ENCODE results near the gene RND1.
"Not testable (repeated sequence)": the region's sequence is repeated elsewhere in the genome, so short reads cannot be mapped to it uniquely, and the experiment has no call there.

RND1 gene

GRCh38 chr12:48866052-48866711 is 512 bp upstream of the RND1 start:
- no peak for DNase-seq

- DNase-seq: no peak
Observed at GRCh38 chr12:48863291-48863690, 2.4 kb downstream of the RND1 start.

- no peak for DNase-seq
Observed at GRCh38 chr12:48862760-48863159, 2.9 kb downstream of the RND1 start.

GRCh38 chr12:48861111-48861510 is 4.6 kb downstream of the RND1 start:
- DNase-seq: no peak

DNA sequence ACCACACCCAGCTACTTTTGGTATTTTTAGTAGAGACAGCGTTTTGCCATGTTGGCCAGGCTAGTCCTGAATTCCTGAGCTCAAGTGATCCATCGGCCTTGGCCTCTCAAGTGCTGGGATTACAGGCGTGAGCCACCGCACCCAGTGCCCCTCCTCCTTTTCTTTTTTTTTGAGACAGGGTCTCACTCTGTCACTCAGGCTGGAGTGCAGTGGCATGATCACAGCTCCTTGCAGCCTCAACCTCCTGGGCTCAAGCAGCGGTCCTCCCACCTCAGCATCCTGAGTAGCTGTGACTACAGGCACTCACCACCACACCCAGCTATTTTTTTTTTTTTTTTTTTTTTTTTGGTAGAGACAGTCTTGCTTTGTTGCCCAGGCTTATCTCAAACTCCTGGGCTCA is 5.4 kb downstream of the RND1 start:
- DNase-seq: not testable (repeated sequence)

GRCh38 chr12:48859607-48860006 is 6.1 kb downstream of the RND1 start:
- no peak for DNase-seq

GRCh38 chr12:48858043-48858442 is 7.6 kb downstream of the RND1 start:
- no peak for DNase-seq

GRCh38 chr12:48857278-48857994 is 8.2 kb downstream of the RND1 start:
- no peak for DNase-seq

DNA sequence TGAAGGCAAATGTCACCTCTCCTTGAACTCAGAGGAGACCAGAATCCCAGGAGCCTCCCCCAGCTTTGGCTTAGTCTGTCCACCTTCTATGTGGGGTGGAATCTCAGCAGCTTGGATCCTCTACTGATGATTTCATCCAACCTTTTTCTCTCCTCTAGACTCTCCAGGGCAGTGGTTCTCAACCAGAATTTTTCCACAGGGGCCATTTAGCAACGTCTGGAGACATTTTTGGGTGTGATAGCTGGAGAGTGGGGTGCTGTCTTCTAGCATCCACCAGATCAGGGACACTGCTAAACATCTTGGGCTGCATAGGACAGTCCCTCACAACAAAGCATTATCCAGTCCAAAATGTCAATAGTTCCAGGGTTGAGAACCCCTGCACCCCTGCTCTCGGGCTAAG is 9.3 kb downstream of the RND1 start:
- DNase-seq: no peak

- not testable (repeated sequence) for DNase-seq
Observed at GRCh38 chr12:48854932-48855331, 10.7 kb downstream of the RND1 start.

DNA sequence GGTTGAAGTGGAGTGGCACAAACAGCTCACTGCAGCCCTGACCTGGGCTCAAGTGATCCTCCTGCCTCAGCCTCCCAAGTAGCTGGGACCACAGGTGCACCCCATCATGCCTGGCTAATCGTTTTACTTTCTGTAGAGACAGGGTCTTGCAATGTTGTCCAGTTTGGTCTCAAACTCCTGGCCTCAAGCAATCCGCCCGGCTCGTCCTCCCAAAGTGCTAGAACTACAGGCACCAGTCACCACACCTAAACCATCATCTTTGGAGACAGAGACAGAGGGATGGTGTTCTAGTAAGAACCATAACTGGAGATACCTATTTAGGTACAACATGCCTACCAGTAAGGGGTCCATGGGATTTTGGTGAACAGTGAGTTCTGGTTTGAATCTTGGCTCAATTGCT is 11.2 kb downstream of the RND1 start:
- DNase-seq: no peak

DNA sequence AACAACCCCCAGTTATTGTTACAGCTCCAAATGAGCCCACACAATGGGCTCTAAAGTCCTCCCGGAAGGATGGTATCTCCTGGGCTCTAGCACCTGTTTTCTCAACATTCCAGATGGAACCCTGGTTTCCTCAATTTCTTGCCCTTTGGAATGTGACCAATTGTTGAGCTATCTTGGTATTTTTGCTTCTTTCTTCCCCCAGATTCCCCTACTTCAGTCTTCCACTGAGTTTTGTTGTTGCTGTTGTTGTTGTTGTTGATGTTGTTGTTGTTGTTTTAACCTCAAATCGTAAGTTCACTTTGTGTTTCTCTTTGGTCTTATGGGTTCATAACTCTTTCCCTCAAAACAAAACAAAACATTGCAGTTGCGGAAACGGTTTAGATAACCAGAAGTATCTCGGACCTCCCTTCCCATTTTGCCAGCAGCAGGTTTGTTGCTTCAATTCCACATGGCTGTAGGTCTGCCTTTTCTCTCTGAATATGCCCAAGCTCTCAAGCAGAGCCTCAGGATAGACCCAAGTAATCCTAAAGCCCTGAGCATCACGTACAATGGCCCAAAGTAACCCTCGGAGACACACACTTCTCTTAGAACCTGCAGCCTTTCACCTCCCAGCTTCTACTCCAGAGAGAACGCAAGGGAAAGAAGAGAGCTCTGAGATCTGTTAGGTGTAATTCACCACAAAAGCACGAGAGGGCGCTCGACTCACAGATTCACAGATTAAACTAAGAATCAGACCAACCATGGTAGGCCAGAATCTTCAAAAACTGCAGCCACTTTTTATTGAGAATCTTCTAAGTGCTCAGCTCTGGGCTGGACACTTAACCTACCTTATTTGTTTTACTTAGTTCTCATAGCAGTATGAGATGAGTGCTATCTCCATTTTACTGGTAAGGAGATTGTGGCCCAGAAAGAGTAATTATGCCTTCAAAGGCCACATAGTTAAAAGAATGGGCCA is 12.7 kb downstream of the RND1 start:
- DNase-seq: no peak

GRCh38 chr12:48851883-48852733 is 13.6 kb downstream of the RND1 start, which contains the start of gene DDX23:
Gene DDX23, minus strand, starts transcription at chr12:48852163. Its CDS starts 6,381 bp downstream, at chr12:48845782.
- DNase-seq: no peak

- not testable (repeated sequence) for DNase-seq
Observed at GRCh38 chr12:48842021-48842420, 23.6 kb downstream of the RND1 start.

DNA sequence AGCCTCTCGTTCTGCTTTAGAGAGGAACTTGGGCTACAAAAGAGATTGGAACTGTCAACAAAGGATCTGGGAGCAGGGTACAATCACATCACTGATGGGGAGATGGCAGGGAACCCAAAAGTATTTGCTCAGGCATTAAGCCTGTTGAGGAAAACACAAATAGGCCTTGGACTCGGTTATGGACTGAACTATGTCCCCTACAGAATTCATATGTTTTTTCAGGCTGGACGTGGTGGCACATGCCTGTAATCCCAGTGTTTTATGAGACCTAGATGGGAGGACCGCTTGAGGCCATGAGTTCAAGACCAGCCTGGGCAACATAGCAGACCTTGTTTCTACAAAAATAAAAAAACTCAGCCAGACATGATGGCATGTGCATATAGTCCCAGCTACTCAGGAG is 27.6 kb downstream of the RND1 start:
- no peak for DNase-seq

GRCh38 chr12:48832321-48833060 is 33.2 kb downstream of the RND1 start:
- no peak for DNase-seq

DNA sequence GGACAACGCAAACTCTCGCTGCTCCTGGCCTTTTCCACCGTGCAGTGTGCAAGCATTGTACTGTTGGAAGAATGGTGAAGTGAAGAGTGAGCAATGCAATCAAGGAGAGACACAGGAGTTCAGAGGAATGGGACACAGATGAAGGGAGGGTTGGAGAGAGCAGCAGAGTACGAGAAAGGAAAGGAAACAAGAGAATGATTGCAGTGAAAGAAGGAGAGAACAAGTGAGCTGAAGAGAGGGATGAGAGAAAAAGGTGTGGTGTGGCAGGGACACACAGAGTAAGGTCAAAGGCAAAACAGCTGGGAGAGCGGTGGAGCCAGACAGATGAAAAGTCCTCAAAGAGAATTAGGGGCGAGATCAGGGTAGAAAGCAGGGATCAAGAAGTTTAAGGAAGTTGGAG is 34.4 kb downstream of the RND1 start:
- no peak for DNase-seq

GRCh38 chr12:48828841-48829575 is 36.7 kb downstream of the RND1 start:
- DNase-seq: no peak

DNA sequence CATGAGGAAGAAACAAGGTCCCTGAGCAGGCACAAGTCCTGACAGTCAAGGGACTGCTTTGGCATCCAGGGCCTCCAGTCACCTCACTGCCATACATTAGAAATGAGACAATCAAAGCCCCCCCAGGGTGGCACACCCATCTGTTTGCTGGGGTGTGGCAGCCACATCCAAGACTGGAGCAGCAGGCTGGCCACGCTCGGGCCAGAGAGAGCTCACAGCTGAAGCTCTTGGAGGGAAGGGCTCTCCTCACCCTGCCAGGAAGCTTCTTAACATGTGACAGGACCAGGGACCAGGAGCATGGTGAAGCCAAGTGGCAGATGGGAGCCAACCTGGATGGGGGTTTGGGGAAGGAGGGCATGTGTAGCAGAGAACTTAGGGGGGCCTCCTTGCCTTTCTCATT is 37.4 kb downstream of the RND1 start:
- no peak for DNase-seq

DNA sequence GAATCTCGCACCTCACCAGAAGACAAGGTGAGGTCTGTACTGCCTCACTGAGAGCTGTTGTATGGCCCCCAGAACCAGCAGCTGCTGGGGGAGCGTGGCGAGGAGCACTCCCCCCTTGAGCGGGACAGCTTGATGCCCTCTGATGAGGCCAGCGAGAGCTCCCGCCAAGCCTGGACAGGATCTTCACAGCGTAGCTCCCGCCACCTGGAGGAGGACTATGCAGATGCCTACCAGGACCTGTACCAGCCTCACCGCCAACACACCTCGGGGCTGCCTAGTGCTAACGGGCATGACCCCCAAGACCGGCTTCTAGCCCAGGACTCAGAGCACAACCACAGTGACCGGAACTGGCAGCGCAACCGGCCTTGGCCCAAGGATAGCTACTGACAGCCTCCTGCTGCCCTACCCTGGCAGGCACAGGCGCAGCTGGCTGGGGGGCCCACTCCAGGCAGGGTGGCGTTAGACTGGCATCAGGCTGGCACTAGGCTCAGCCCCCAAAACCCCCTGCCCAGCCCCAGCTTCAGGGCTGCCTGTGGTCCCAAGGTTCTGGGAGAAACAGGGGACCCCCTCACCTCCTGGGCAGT is 38.1 kb downstream of the RND1 start:
- no peak for DNase-seq

DNA sequence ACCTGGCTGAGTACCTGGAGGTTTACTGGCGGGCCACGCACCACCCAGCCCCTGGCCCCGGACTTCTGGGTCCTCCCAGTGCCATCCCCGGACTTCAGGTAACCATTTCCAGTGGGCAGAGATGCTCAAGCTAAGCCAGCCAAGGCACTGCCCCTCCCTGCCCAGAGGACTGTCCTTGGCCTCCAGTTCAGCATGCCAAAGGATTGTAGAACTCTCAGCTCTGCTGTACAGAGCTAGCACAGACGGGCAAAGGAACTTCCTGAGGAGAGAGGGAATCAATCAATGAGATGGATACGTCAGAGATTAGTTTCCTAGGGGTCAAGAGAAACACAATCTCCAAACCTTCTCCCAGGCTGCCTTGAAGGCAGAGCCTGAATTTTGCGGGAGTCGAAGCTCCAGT is 38.6 kb downstream of the RND1 start:
- no peak for DNase-seq

Measured in cortex of kidney (tissue), 1 donor.